HepG2 (cell line): Measurements from ENCODE around the gene ARL4D. TPM values are rescaled to one million over a fixed set of nuclear protein-coding genes. Genes with fewer than 3 reads are reported as not detected.

ENCODE experiments used
- CHD4 ChIP-seq: fragments of 200-600 bp; sonication (generic); IDR thresholded peaks from 2 replicates; pipeline ENCODE4 v1.7.0; 2017; ENCODE audit warnings: mild to moderate bottlenecking, low read length, borderline replicate concordance
- FOXJ3 ChIP-seq: sonication (generic); formaldehyde crosslinking; IDR thresholded peaks from 2 replicates; pipeline ENCODE4 v1.4.0; 2020; ENCODE audit warnings: missing genetic modification reagents, mild to moderate bottlenecking, borderline replicate concordance
- ISX ChIP-seq: sonication (generic); formaldehyde crosslinking; conservative IDR thresholded peaks from 2 replicates; pipeline ENCODE4 v1.5.0; 2020; ENCODE audit warnings: missing genetic modification reagents
- MAF1 ChIP-seq: sonication (generic); formaldehyde crosslinking; IDR thresholded peaks from 2 replicates; pipeline ENCODE4 v1.5.0; 2020; ENCODE audit warnings: missing genetic modification reagents, borderline replicate concordance
- NAIF1 ChIP-seq: sonication (generic); formaldehyde crosslinking; IDR thresholded peaks from 2 replicates; pipeline ENCODE4 v1.5.0; 2020; ENCODE audit warnings: mild to moderate bottlenecking, missing genetic modification reagents, borderline replicate concordance
- NFIB ChIP-seq: sonication (generic); formaldehyde crosslinking; IDR thresholded peaks from 2 replicates; pipeline ENCODE4 v1.9.0; 2021; ENCODE audit warnings: missing genetic modification reagents, mild to moderate bottlenecking, borderline replicate concordance
- PRDM10 ChIP-seq: sonication (generic); formaldehyde crosslinking; IDR thresholded peaks from 2 replicates; pipeline ENCODE4 v1.4.0; 2020; ENCODE audit warnings: low read depth, missing genetic modification reagents
- SMARCC2 ChIP-seq: fragments of 450-650 bp; IDR thresholded peaks from 2 replicates; pipeline ENCODE4 v1.6.1; 2017; ENCODE audit warnings: antibody characterized with exemption, mild to moderate bottlenecking
- ZNF263 ChIP-seq: sonication (generic); formaldehyde crosslinking; IDR thresholded peaks from 2 replicates; pipeline ENCODE4 v1.4.0; 2020; ENCODE audit warnings: missing genetic modification reagents
- ZNF264 ChIP-seq: sonication (generic); formaldehyde crosslinking; IDR thresholded peaks from 2 replicates; pipeline ENCODE4 v1.4.0; 2020; ENCODE audit warnings: missing genetic modification reagents
- ZNF275 ChIP-seq: sonication (generic); formaldehyde crosslinking; IDR thresholded peaks from 2 replicates; pipeline ENCODE4 v1.8.0; 2022; ENCODE audit warnings: missing genetic modification reagents, mild to moderate bottlenecking, inconsistent platforms, borderline replicate concordance
- ZNF292 ChIP-seq: sonication (generic); formaldehyde crosslinking; IDR thresholded peaks from 2 replicates; pipeline ENCODE4 v1.8.1; 2022; ENCODE audit warnings: mild to moderate bottlenecking, low read depth, missing genetic modification reagents, borderline replicate concordance
- ZNF296 ChIP-seq: sonication (generic); formaldehyde crosslinking; conservative IDR thresholded peaks from 2 replicates; pipeline ENCODE4 v1.5.0; 2020; ENCODE audit warnings: mild to moderate bottlenecking, missing genetic modification reagents
- ZNF768 ChIP-seq: sonication (generic); formaldehyde crosslinking; IDR thresholded peaks from 2 replicates; pipeline ENCODE4 v1.4.0; 2020; ENCODE audit warnings: missing genetic modification reagents
- ZNF773 ChIP-seq: sonication (generic); formaldehyde crosslinking; IDR thresholded peaks from 2 replicates; pipeline ENCODE4 v1.4.0; 2020; ENCODE audit warnings: missing genetic modification reagents, borderline replicate concordance
- polyA plus RNA-seq, 8 experiments: library from polyadenylated mRNA; depleted of rRNA in 3 of 8; stranded (reverse) in 7 of 8; unstranded in 1 of 8; fragments of >200 nt; fragmentation: Illumina TruSeq in 4 of 8; extraction: Trizol in 4 of 8; gene quantifications; 2 replicates each; pipeline versions ENCODE4 v1.2.1 to v1.2.3, GENCODE V29; 2011 to 2016; ENCODE audit warnings: low read depth in 4 of 8, missing spikeins in 1 of 8, mixed read lengths in 1 of 8; ENCODE audit not compliant: insufficient read depth in 1 of 8
- total RNA-seq, 5 experiments: library from RNA; depleted of rRNA; stranded (reverse); fragments of >200 nt; fragmentation: Illumina TruSeq; extraction: Trizol; gene quantifications; 2 replicates each; pipeline ENCODE4 v1.2.3, GENCODE V29; 2016; ENCODE audit warnings: low read depth in 1 of 5
- TF ChIP-seq, protein P1 (sequence below): sonication (generic); formaldehyde crosslinking; IDR thresholded peaks from 2 replicates; pipeline ENCODE4 v1.8.1; 2023; ENCODE audit warnings: mild to moderate bottlenecking, missing genetic modification reagents
- TF ChIP-seq, protein P2 (sequence below): sonication (generic); formaldehyde crosslinking; IDR thresholded peaks from 2 replicates; pipeline ENCODE4 v1.5.1; 2020; ENCODE audit warnings: missing genetic modification reagents, mild to moderate bottlenecking, borderline replicate concordance

Gene ARL4D
- total and polyA plus RNA-seq, 2 of the 13 experiments (the other 11 are each of a cell fraction or from before 2014, with no cell fraction given) = 9.0 to 25.9 TPM

- peak; percentile 95 for TF ChIP-seq PRDM10 (CRISPR knock-in tag)
- TF ChIP-seq ZNF292 (CRISPR knock-in tag) = peak; percentile 75
- peak; percentile 83 for TF ChIP-seq ZNF768 (CRISPR knock-in tag)
- no peak; the same call in 1 of the 2 replicates for TF ChIP-seq ZNF296
- TF ChIP-seq, protein P1, sequence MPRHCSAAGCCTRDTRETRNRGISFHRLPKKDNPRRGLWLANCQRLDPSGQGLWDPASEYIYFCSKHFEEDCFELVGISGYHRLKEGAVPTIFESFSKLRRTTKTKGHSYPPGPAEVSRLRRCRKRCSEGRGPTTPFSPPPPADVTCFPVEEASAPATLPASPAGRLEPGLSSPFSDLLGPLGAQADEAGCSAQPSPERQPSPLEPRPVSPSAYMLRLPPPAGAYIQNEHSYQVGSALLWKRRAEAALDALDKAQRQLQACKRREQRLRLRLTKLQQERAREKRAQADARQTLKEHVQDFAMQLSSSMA (CRISPR knock-in tag) = 0 out of 2 replicates have a peak, but pooled peaks have one; percentile 85
- no peak for TF ChIP-seq CHD4
- no peak for TF ChIP-seq SMARCC2
- no peak for TF ChIP-seq NFIB (CRISPR knock-in tag)
- TF ChIP-seq ISX (CRISPR knock-in tag) = no peak
- TF ChIP-seq, protein P2, sequence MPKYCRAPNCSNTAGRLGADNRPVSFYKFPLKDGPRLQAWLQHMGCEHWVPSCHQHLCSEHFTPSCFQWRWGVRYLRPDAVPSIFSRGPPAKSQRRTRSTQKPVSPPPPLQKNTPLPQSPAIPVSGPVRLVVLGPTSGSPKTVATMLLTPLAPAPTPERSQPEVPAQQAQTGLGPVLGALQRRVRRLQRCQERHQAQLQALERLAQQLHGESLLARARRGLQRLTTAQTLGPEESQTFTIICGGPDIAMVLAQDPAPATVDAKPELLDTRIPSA (CRISPR knock-in tag) = no peak
- TF ChIP-seq ZNF263 (CRISPR knock-in tag) = peak; percentile 45
- peak; percentile 86 for TF ChIP-seq NAIF1 (CRISPR knock-in tag)
- no peak; the same call in 1 of the 2 replicates for TF ChIP-seq ZNF773 (CRISPR knock-in tag)
- no peak for TF ChIP-seq FOXJ3 (CRISPR knock-in tag)
- 0 out of 2 replicates have a peak, but pooled peaks have one; percentile 76 for TF ChIP-seq ZNF264 (CRISPR knock-in tag)
- peak; percentile 80; the same call in 1 of the 2 replicates for TF ChIP-seq MAF1 (CRISPR knock-in tag)
- 0 out of 2 replicates have a peak, but pooled peaks have one; percentile 36 for TF ChIP-seq ZNF275
These were observed at the start of gene ARL4D (continued) for GRCh38 chr17:43398724-43399595.
